DOHH2 (cell line): ENCODE measurements around the gene USF1.

Source experiments
- H3F3A ChIP-seq: fragments of 200-600 bp; sonication (generic), shearing (Covaris generic); 2 replicates; pipeline ENCODE4 v1.6.0; 2016; ENCODE audit warnings: antibody characterized with exemption, mild to moderate bottlenecking; ENCODE audit not compliant: control insufficient read depth, insufficient read depth
- H3K27ac ChIP-seq: fragments of 200-600 bp; sonication (generic); 2 replicates; pipeline ENCODE4 v1.5.1; 2014; ENCODE audit warnings: low read depth, mild to moderate bottlenecking, low read length, moderate library complexity
- H3K27me3 ChIP-seq: fragments of 200-600 bp; sonication (generic); 2 replicates; pipeline ENCODE4 v1.6.1; 2014; ENCODE audit warnings: mild to moderate bottlenecking, low read length, mixed read lengths; ENCODE audit not compliant: control insufficient read depth
- H3K36me3 ChIP-seq: fragments of 200-600 bp; sonication (generic); 2 replicates; pipeline ENCODE4 v1.6.1; 2014; ENCODE audit warnings: mild to moderate bottlenecking, low read length, moderate library complexity, mixed read lengths; ENCODE audit not compliant: control insufficient read depth
- H3K4me1 ChIP-seq: fragments of 200-600 bp; sonication (generic); 2 replicates; pipeline ENCODE4 v1.6.1; 2014; ENCODE audit warnings: mild to moderate bottlenecking, low read length, mixed read lengths; ENCODE audit not compliant: control insufficient read depth
- H3K4me2 ChIP-seq: fragments of 200-600 bp; sonication (generic); 2 replicates; pipeline ENCODE4 v1.6.0; 2014; ENCODE audit warnings: mild to moderate bottlenecking, low read length, moderate library complexity
- H3K4me3 ChIP-seq: fragments of 200-600 bp; sonication (generic); 2 replicates; pipeline ENCODE4 v1.5.1; 2014; ENCODE audit warnings: mild to moderate bottlenecking, low read length, mixed read lengths
- H3K79me2 ChIP-seq: fragments of 200-600 bp; sonication (generic); 2 replicates; pipeline ENCODE4 v1.6.1; 2014; ENCODE audit warnings: mild to moderate bottlenecking, low read length, mixed read lengths; ENCODE audit not compliant: control insufficient read depth
- H3K9me2 ChIP-seq: fragments of 200-600 bp; sonication (generic); replicated peaks from 2 replicates; pipeline ENCODE4 v1.6.1; 2014; ENCODE audit warnings: mild to moderate bottlenecking, low read length, mixed read lengths; ENCODE audit not compliant: control insufficient read depth
- H3K9me3 ChIP-seq: fragments of 200-600 bp; sonication (generic); 2 replicates; pipeline ENCODE4 v1.6.1; 2014; ENCODE audit warnings: antibody characterized with exemption, low read length, mixed read lengths; ENCODE audit not compliant: control insufficient read depth, insufficient read depth
- H4K20me1 ChIP-seq: fragments of 200-600 bp; sonication (generic); 2 replicates; pipeline ENCODE4 v1.6.0; 2014; ENCODE audit warnings: low read depth, mild to moderate bottlenecking, antibody characterized with exemption, low read length, moderate library complexity; ENCODE audit not compliant: control insufficient read depth, insufficient read depth
- EZH2phosphoT487 ChIP-seq: fragments of 200-600 bp; sonication (generic); IDR thresholded peaks from 2 replicates; pipeline ENCODE4 v1.6.1; 2017; ENCODE audit warnings: borderline replicate concordance, mild to moderate bottlenecking, antibody characterized with exemption, low read length, moderate library complexity, mixed read lengths
- TF ChIP-seq, protein P1 (sequence below): fragments of 200-600 bp; sonication (generic); IDR thresholded peaks from one replicate; pipeline ENCODE4 v1.5.1; 2014; ENCODE audit warnings: antibody characterized with exemption, mild to moderate bottlenecking, low read depth, low read length; ENCODE audit not compliant: poor library complexity, severe bottlenecking

The USF1 gene

DNA sequence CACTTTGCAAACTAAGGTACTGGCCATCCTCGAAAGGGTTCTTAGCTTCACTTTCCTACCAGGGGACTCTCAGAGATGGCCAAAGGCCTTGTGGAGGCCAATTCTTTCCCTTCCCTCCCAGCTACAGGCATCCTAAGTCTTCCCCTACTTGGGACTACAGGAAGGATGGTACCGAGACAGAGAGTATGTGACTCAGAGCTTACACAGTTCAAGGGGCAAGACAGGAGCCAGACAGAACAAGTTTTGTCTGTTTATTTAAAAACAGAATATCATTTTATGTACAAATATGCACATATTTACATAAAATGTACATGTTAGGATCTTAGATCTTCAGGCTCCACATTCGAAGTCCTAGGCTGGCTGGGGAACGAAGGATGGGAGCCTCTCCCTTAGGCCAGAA is 25.0 kb upstream of the USF1 start:
- Histone ChIP-seq H3K79me2 (peaks cover 39% of the 10 kb centered on the region), H3F3A (peaks cover 2% of the 10 kb centered on the region; the same call in 1 of the 2 replicates), H3K9me3 (no peaks in the 10 kb centered on the region), H3K4me2 (no peak overlapping the region), H3K36me3 (peaks cover 30% of the 10 kb centered on the region), H3K27me3 (no peaks in the 10 kb centered on the region), H3K4me3 (no peak overlapping the region), H3K4me1 (peaks cover 38% of the 10 kb centered on the region), H3K9me2 (no peaks in the 10 kb centered on the region), H4K20me1 (peaks cover 10% of the 10 kb centered on the region; the same call in 1 of the 2 replicates), H3K27ac (no peak overlapping the region)
- TF ChIP-seq, protein P1, sequence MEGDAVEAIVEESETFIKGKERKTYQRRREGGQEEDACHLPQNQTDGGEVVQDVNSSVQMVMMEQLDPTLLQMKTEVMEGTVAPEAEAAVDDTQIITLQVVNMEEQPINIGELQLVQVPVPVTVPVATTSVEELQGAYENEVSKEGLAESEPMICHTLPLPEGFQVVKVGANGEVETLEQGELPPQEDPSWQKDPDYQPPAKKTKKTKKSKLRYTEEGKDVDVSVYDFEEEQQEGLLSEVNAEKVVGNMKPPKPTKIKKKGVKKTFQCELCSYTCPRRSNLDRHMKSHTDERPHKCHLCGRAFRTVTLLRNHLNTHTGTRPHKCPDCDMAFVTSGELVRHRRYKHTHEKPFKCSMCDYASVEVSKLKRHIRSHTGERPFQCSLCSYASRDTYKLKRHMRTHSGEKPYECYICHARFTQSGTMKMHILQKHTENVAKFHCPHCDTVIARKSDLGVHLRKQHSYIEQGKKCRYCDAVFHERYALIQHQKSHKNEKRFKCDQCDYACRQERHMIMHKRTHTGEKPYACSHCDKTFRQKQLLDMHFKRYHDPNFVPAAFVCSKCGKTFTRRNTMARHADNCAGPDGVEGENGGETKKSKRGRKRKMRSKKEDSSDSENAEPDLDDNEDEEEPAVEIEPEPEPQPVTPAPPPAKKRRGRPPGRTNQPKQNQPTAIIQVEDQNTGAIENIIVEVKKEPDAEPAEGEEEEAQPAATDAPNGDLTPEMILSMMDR = no peak
- no peak for TF ChIP-seq EZH2phosphoT487

DNA sequence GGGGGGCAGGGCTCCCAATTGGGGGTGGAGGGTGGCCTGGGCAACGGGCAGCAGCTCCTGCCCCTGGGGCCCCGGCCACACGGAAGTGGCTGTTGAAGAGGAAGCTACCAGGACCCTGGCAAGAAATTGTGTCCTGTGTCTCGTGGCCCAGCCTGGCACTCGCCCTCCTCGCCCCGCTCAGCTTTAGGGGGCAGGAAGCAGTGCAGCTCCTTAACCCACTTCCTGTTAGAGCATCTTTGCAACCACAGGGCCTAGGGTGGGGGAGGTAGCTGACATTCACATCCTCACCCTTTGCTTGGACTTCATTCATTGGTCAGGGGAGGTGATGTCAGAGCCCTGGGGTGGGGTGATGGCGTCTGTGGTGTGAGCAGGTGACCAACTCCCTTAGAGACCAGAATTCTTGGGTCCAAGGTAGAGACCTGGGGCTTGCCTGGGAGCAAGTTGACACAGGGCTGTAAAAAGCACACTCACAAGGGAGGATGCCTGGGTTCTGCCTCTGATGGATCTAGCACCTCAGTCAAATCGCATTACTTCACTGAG is 24.0 kb upstream of the USF1 start, which contains the start of gene ARHGAP30:
TSS of gene ARHGAP30 (minus strand) at position 161 of the 540 bp plus-strand sequence. CDS start 267 bp downstream, outside the sequence.
- H3K36me3 ChIP-seq = peaks cover 30% of the 10 kb centered on the region
- H3K27me3 ChIP-seq = no peaks in the 10 kb centered on the region
- peaks cover 38% of the 10 kb centered on the region for H3K4me1 ChIP-seq
- H4K20me1 ChIP-seq = peaks cover 10% of the 10 kb centered on the region; the same call in 1 of the 2 replicates
- H3F3A ChIP-seq = peaks cover 2% of the 10 kb centered on the region; the same call in 1 of the 2 replicates
- peak within 1 kb of the TSS; percentile 94 for H3K4me2 ChIP-seq
- no peak for TF ChIP-seq EZH2phosphoT487
- TF ChIP-seq, protein P1 = no peak
- peak within 1 kb of the TSS; percentile 91 for H3K27ac ChIP-seq
- H3K79me2 ChIP-seq = peaks cover 47% of the 10 kb centered on the region
- no peaks in the 10 kb centered on the region for H3K9me3 ChIP-seq
- H3K4me3 ChIP-seq = peak within 1 kb of the TSS; percentile 97
- no peaks in the 10 kb centered on the region for H3K9me2 ChIP-seq

DNA sequence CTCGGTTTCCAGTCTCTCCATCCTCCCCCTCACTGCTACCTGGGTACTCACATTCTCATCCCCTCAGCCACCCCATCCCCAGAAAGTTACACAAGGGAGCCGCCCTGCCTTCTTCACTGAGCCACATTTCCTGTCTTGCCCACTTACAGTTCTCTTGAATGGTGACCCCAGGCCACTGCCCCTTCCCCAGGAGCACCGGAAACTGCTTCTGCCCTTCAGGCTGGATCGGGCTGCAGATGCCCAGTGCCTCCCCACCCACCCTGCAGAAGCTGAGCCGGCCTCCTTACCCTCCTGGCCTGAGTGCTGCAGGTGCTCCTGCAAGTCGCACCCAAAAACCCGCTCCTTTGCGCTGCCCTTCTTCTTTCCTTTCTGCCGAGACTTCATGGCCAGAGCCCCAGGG is 23.5 kb upstream of the USF1 start:
- Histone ChIP-seq H3K4me3 (peak overlapping the region; percentile 97), H3K27ac (peak overlapping the region; percentile 91), H3K27me3 (no peaks in the 10 kb centered on the region), H3F3A (peaks cover 2% of the 10 kb centered on the region; the same call in 1 of the 2 replicates), H4K20me1 (peaks cover 10% of the 10 kb centered on the region; the same call in 1 of the 2 replicates), H3K9me3 (no peaks in the 10 kb centered on the region), H3K9me2 (no peaks in the 10 kb centered on the region), H3K4me2 (peak overlapping the region; percentile 94), H3K79me2 (peaks cover 52% of the 10 kb centered on the region), H3K4me1 (peaks cover 38% of the 10 kb centered on the region), H3K36me3 (peaks cover 32% of the 10 kb centered on the region)
- TF ChIP-seq, protein P1 = no peak
